Liver (tissue), 9 donors: Measurements from ENCODE around the gene ALX3. TPM values are rescaled to one million over a fixed set of nuclear protein-coding genes. Genes with fewer than 3 reads are reported as not detected.

Experiments used
- DNase-seq: peaks from one replicate; pipeline ENCODE4 v3.0.0-alpha.2; 2017; ENCODE audit warnings: low spot score
- H3K27ac ChIP-seq, 2 donors: one replicate each; pipeline ENCODE4 v1.7.0; 2013; ENCODE audit warnings: inconsistent platforms in 2 of 2, low read length in 2 of 2, control low read depth in 1 of 2, low read depth in 1 of 2, mild to moderate bottlenecking in 1 of 2
- H3K27me3 ChIP-seq, 4 donors: one replicate each; pipeline versions ENCODE4 v1.6.1 to v1.7.0; 2013; ENCODE audit warnings: low read length in 3 of 4, inconsistent platforms in 1 of 4, mild to moderate bottlenecking in 1 of 4, moderate library complexity in 1 of 4; ENCODE audit not compliant: control insufficient read depth in 4 of 4, insufficient read depth in 4 of 4
- H3K36me3 ChIP-seq, 4 donors: one replicate each; pipeline versions ENCODE4 v1.6.1 to v1.7.0; 2013; ENCODE audit warnings: low read length in 3 of 4, mild to moderate bottlenecking in 3 of 4, low read depth in 1 of 4, moderate library complexity in 1 of 4; ENCODE audit not compliant: control insufficient read depth in 4 of 4, insufficient read depth in 3 of 4
- H3K4me1 ChIP-seq, 4 donors: one replicate each; pipeline versions ENCODE4 v1.6.1 to v1.7.0; 2013; ENCODE audit warnings: low read length in 3 of 4, mild to moderate bottlenecking in 3 of 4, moderate library complexity in 1 of 4; ENCODE audit not compliant: control insufficient read depth in 4 of 4, insufficient read depth in 4 of 4
- H3K4me3 ChIP-seq, 3 donors: one replicate each; pipeline versions ENCODE4 v1.6.1 to v1.7.0; 2013; ENCODE audit warnings: low read length in 3 of 3, control low read depth in 1 of 3, low read depth in 1 of 3, mild to moderate bottlenecking in 1 of 3
- H3K9ac ChIP-seq, 2 donors: one replicate each; pipeline ENCODE4 v1.7.0; 2013; ENCODE audit warnings: low read length in 2 of 2, mild to moderate bottlenecking in 2 of 2, moderate library complexity in 2 of 2, control low read depth in 1 of 2, low read depth in 1 of 2
- H3K9me3 ChIP-seq, 4 donors: one replicate each; pipeline versions ENCODE4 v1.6.1 to v1.7.0; 2013; ENCODE audit warnings: low read length in 3 of 4; ENCODE audit not compliant: control insufficient read depth in 4 of 4
- ATF3 ChIP-seq: IDR thresholded peaks from 2 replicates; pipeline ENCODE4 v1.6.1; 2016; ENCODE audit warnings: antibody characterized with exemption
- CTCF ChIP-seq: fragments of 150-350 bp; IDR thresholded peaks from 2 replicates; pipeline ENCODE4 v1.5.1; 2017; ENCODE audit warnings: improper control_type of control experiment, low read depth, low read length; ENCODE audit not compliant: missing input control
- EGR1 ChIP-seq, 2 donors: IDR thresholded peaks; 2 replicates each; pipeline ENCODE4 v1.6.1; 2016 to 2018; ENCODE audit warnings: antibody characterized with exemption in 2 of 2, low read depth in 2 of 2
- FOXA1 ChIP-seq: IDR thresholded peaks from 2 replicates; pipeline ENCODE4 v1.6.1; 2016; ENCODE audit warnings: antibody characterized with exemption
- GABPA ChIP-seq, 2 donors: IDR thresholded peaks in 1 of 2; conservative IDR thresholded peaks in 1 of 2; 2 replicates each; pipeline ENCODE4 v1.6.1; 2016; ENCODE audit warnings: antibody characterized with exemption in 2 of 2, mild to moderate bottlenecking in 1 of 2, moderate library complexity in 1 of 2
- HNF4A ChIP-seq, 2 donors: conservative IDR thresholded peaks; 2 replicates each; pipeline ENCODE4 v1.6.1; 2016; ENCODE audit warnings: antibody characterized with exemption in 2 of 2, mild to moderate bottlenecking in 2 of 2
- JUND ChIP-seq, 2 donors: IDR thresholded peaks; 2 replicates each; pipeline ENCODE4 v1.6.1; 2016; ENCODE audit warnings: antibody characterized with exemption in 2 of 2
- MAX ChIP-seq: IDR thresholded peaks from 2 replicates; pipeline ENCODE4 v1.6.1; 2016; ENCODE audit warnings: antibody characterized with exemption
- NR2F2 ChIP-seq: IDR thresholded peaks from 2 replicates; pipeline ENCODE4 v1.6.1; 2016; ENCODE audit warnings: antibody characterized with exemption
- RAD21 ChIP-seq, 2 donors: IDR thresholded peaks; 2 replicates each; pipeline ENCODE4 v1.6.1; 2016; ENCODE audit warnings: antibody characterized with exemption in 2 of 2, mild to moderate bottlenecking in 2 of 2
- REST ChIP-seq: IDR thresholded peaks from 2 replicates; pipeline ENCODE4 v1.6.1; 2016; ENCODE audit warnings: antibody characterized with exemption, mild to moderate bottlenecking
- RXRA ChIP-seq, 2 donors: IDR thresholded peaks; 2 replicates each; pipeline ENCODE4 v1.6.1; 2017 to 2018; ENCODE audit warnings: antibody characterized with exemption in 2 of 2, mild to moderate bottlenecking in 1 of 2
- SP1 ChIP-seq: IDR thresholded peaks from 2 replicates; pipeline ENCODE4 v1.6.1; 2018; ENCODE audit warnings: antibody characterized with exemption, mild to moderate bottlenecking
- TAF1 ChIP-seq: conservative IDR thresholded peaks from 2 replicates; pipeline ENCODE4 v1.6.1; 2016; ENCODE audit warnings: antibody characterized with exemption, mild to moderate bottlenecking
- YY1 ChIP-seq: IDR thresholded peaks from 2 replicates; pipeline ENCODE4 v1.6.1; 2016; ENCODE audit warnings: antibody characterized with exemption, mild to moderate bottlenecking
- WGBS: extraction: QIAGEN DNeasy Blood & Tissue Kit; methylation state at CpG from one replicate; pipeline ENCODE4 v1.1.7; 2013; 5-methylcytosine and 5-hydroxymethylcytosine counted together
- polyA plus RNA-seq, 2 donors: library from polyadenylated mRNA; stranded (reverse) in 1 of 2; unstranded in 1 of 2; fragments of 200-250 nt in 1 of 2; fragments of >200 nt in 1 of 2; fragmentation: Nextera tagmentation in 1 of 2; extraction: Ambion mirVana in 1 of 2; gene quantifications; one replicate each; pipeline versions ENCODE4 v1.2.1 to v1.2.3, GENCODE V29; 2013 to 2015
- total RNA-seq, 2 donors: library from RNA; depleted of rRNA; stranded (reverse); fragments of >200 nt; gene quantifications; one replicate each; pipeline ENCODE4 v1.2.3, GENCODE V29; 2014
- donor health status: healthy.
- donor health status: healthy.
- donor health status: healthy.
- donor health status: healthy.
- donor health status: healthy.

The ALX3 gene
- total and polyA plus RNA-seq, 4 donors, result not detected

- no peak for TF ChIP-seq REST
- no peak for TF ChIP-seq SP1
- TF ChIP-seq GABPA (IDR thresholded peaks at IDR 0.05 in 1 of 2, conservative IDR thresholded peaks at IDR 0.05 in 1 of 2), result no peak
Observed at GRCh38 chr1:110074166-110074565, 3.7 kb upstream of the ALX3 start (continued).

GRCh38 chr1:110070282-110070669, 196 bp downstream of the ALX3 start:
- peaks cover 8 to 20% (median 10%) of the 10 kb centered on the region in 4 donors for H3K4me1 ChIP-seq
- no peak overlapping the region for H3K27ac ChIP-seq
- H3K9me3 ChIP-seq, result peaks cover 0 to 20% (median 3%) of the 10 kb centered on the region in 4 donors
- peak overlapping the region in 1 of 3 donors; percentile 36 for H3K4me3 ChIP-seq
- H3K27me3 ChIP-seq, result peaks cover 0 to 39% (median 24%) of the 10 kb centered on the region in 4 donors
- no peak for DNase-seq
- TF ChIP-seq YY1, result no peak
- no peak for TF ChIP-seq GABPA (IDR thresholded peaks at IDR 0.05 in 1 of 2, conservative IDR thresholded peaks at IDR 0.05 in 1 of 2)
- TF ChIP-seq MAX, result no peak
- TF ChIP-seq CTCF, result no peak
- no peak for TF ChIP-seq TAF1
- TF ChIP-seq SP1, result no peak
- TF ChIP-seq REST, result no peak
- TF ChIP-seq HNF4A (conservative IDR thresholded peaks at IDR 0.05), result no peak
- TF ChIP-seq ATF3, result no peak
- no peak for TF ChIP-seq RXRA (IDR thresholded peaks at IDR 0.05)
- TF ChIP-seq RAD21 (IDR thresholded peaks at IDR 0.05), result no peak
- TF ChIP-seq NR2F2, result no peak
- no peak for TF ChIP-seq FOXA1
- TF ChIP-seq EGR1 (IDR thresholded peaks at IDR 0.05; ENCODE audit: low read depth in 2 of 2), result no peak
- TF ChIP-seq JUND (IDR thresholded peaks at IDR 0.05), result no peak
- WGBS, result 3% methylated on average over 52 of the region's 52 CpGs
- H3K9ac ChIP-seq, result no peak overlapping the region
- no peaks in the 10 kb centered on the region for H3K36me3 ChIP-seq
